ENCODE measurements around the gene YWHAQ. TPM values are rescaled to one million over a fixed set of nuclear protein-coding genes. Genes with fewer than 3 reads are reported as not detected.
"Not testable (repeated sequence)": the region's sequence is repeated elsewhere in the genome, so short reads cannot be mapped to it uniquely, and the experiment has no call there.

The YWHAQ gene
- total RNA-seq, 1 donor from 2014 or later, result 533 TPM

GRCh38 chr2:9556121-9556743 lies 74.6 kb downstream of the YWHAQ start:
- no peaks in the 10 kb centered on the region for H3K36me3 Mint-ChIP-seq (ENCODE audit: unreplicated experiment)
- H3K9me3 Mint-ChIP-seq (ENCODE audit: unreplicated experiment), result peaks cover 7% of the 10 kb centered on the region
- peak overlapping the region; percentile 97 for H3K27ac Mint-ChIP-seq (ENCODE audit: unreplicated experiment)
- DNase-seq, result no peak
- H3K4me3 Mint-ChIP-seq (ENCODE audit: unreplicated experiment), result peak overlapping the region; percentile 95
- no peak for TF ChIP-seq CTCF (IDR thresholded peaks at IDR 0.05; ENCODE audit: partially characterized antibody, unreplicated experiment)
- peaks cover 11% of the 10 kb centered on the region for H3K4me1 Mint-ChIP-seq (ENCODE audit: low read depth, unreplicated experiment)
- H3K27me3 Mint-ChIP-seq (ENCODE audit: unreplicated experiment), result no peaks in the 10 kb centered on the region

- peak; percentile 54 for TF ChIP-seq CTCF (IDR thresholded peaks at IDR 0.05; ENCODE audit: partially characterized antibody, unreplicated experiment)
- H3K4me1 Mint-ChIP-seq (ENCODE audit: low read depth, unreplicated experiment), result peaks cover 9% of the 10 kb centered on the region
- H3K27ac Mint-ChIP-seq (ENCODE audit: unreplicated experiment), result peak within 1 kb of the TSS; percentile 97
These were observed 75.3 kb downstream of the YWHAQ start, which contains the start of gene ADAM17 for GRCh38 chr2:9555297-9556120. Gene ADAM17, minus strand, starts transcription at chr2:9555830. Its CDS starts 225 bp downstream, at chr2:9555605.

GRCh38 chr2:9554921-9555296 lies 75.9 kb downstream of the YWHAQ start:
- no peak for DNase-seq
- Mint-ChIP-seq H3K27ac (ENCODE audit: unreplicated experiment) (peak overlapping the region; percentile 89), H3K4me3 (ENCODE audit: unreplicated experiment) (peak overlapping the region; percentile 97), H3K9me3 (ENCODE audit: unreplicated experiment) (peaks cover 5% of the 10 kb centered on the region), H3K27me3 (ENCODE audit: unreplicated experiment) (no peaks in the 10 kb centered on the region), H3K4me1 (ENCODE audit: low read depth, unreplicated experiment) (peaks cover 8% of the 10 kb centered on the region), H3K36me3 (ENCODE audit: unreplicated experiment) (no peaks in the 10 kb centered on the region)
- TF ChIP-seq CTCF (IDR thresholded peaks at IDR 0.05; ENCODE audit: partially characterized antibody, unreplicated experiment), result no peak

More at GRCh38 chr2:9555297-9556120, 75.3 kb downstream of the YWHAQ start, which contains the start of gene ADAM17:
- Mint-ChIP-seq H3K27me3 (ENCODE audit: unreplicated experiment) (no peaks in the 10 kb centered on the region), H3K36me3 (ENCODE audit: unreplicated experiment) (no peaks in the 10 kb centered on the region), H3K9me3 (ENCODE audit: unreplicated experiment) (peaks cover 5% of the 10 kb centered on the region), H3K4me3 (ENCODE audit: unreplicated experiment) (peak within 1 kb of the TSS; percentile 97)
- peak; percentile 94 for DNase-seq

GRCh38 chr2:9552219-9553178 lies 78.3 kb downstream of the YWHAQ start:
- Mint-ChIP-seq H3K27me3 (ENCODE audit: unreplicated experiment) (no peaks in the 10 kb centered on the region), H3K4me3 (ENCODE audit: unreplicated experiment) (no peak overlapping the region), H3K9me3 (ENCODE audit: unreplicated experiment) (peaks cover 7% of the 10 kb centered on the region), H3K36me3 (ENCODE audit: unreplicated experiment) (no peaks in the 10 kb centered on the region), H3K27ac (ENCODE audit: unreplicated experiment) (no peak overlapping the region), H3K4me1 (ENCODE audit: low read depth, unreplicated experiment) (peaks cover 8% of the 10 kb centered on the region)
- DNase-seq, result no peak
- TF ChIP-seq CTCF (IDR thresholded peaks at IDR 0.05; ENCODE audit: partially characterized antibody, unreplicated experiment), result no peak

GRCh38 chr2:9550859-9551391 lies 79.9 kb downstream of the YWHAQ start:
- not testable (repeated sequence) for H3K9me3 Mint-ChIP-seq (ENCODE audit: unreplicated experiment); H3K27ac Mint-ChIP-seq (ENCODE audit: unreplicated experiment); H3K27me3 Mint-ChIP-seq (ENCODE audit: unreplicated experiment); H3K36me3 Mint-ChIP-seq (ENCODE audit: unreplicated experiment); DNase-seq; H3K4me1 Mint-ChIP-seq (ENCODE audit: low read depth, unreplicated experiment); H3K4me3 Mint-ChIP-seq (ENCODE audit: unreplicated experiment)
